ENCODE data around the gene SMTNL2.

Gene SMTNL2

DNA sequence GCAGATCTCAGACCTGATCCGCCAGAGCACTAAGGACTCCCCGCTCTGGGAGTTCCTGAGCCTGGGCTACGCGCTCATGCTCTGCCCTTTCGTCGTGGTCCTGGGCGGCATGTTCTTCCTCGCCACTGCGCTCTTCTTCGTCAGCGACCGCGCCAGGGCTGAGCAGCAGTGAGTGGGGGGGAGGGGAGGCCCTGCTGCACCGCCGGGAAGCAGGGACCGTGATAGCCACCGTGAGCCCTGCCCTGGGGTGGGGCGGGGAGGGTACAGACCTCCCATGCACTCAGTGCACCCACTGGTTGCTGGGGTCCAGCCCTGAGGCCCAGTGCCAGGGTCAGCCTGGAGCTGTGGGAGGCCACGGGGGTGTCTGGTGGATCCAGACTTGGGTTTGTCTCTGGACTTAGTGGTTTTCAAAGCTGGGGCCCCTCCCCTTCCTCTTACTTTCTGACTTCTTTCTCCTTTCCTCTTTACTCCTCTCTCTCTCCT lies 48.0 kb upstream of the SMTNL2 start:
- Histone ChIP-seq H3K4me2 (ENCODE audit: low read depth, low read length) (no peak overlapping the region), H3K4me1 (ENCODE audit: low read length) (no peaks in the 10 kb centered on the region), H3K4me3 (ENCODE audit: low read length) (no peak overlapping the region), H3F3A (ENCODE audit: insufficient read depth, low read length) (no peaks in the 10 kb centered on the region; the same call in 1 of the 2 replicates), H3K9me2 (replicated peaks; ENCODE audit: insufficient read depth, low read length) (no peaks in the 10 kb centered on the region), H2AFZ (ENCODE audit: low read length) (no peak overlapping the region), H3K79me2 (ENCODE audit: low read length) (no peaks in the 10 kb centered on the region), H4K20me1 (ENCODE audit: insufficient read depth, low read length) (no peaks in the 10 kb centered on the region), H3K27me3 (replicated peaks; ENCODE audit: insufficient read depth, low read length) (no peaks in the 10 kb centered on the region), H3K36me3 (replicated peaks; ENCODE audit: insufficient read depth, low read length) (no peaks in the 10 kb centered on the region), H3K9me3 (replicated peaks; ENCODE audit: insufficient read depth, low read length) (no peaks in the 10 kb centered on the region), H3K27ac (ENCODE audit: low read length) (no peak overlapping the region), H3K9ac (ENCODE audit: low read length) (no peak overlapping the region)
- no peak for TF ChIP-seq EZH2 (optimal IDR thresholded peaks at IDR 0.05; ENCODE audit: low read depth, low read length)
- TF ChIP-seq CTCF (IDR thresholded peaks at IDR 0.05; ENCODE audit: low read length), result no peak
- no peak for TF ChIP-seq EZH2phosphoT487 (IDR thresholded peaks at IDR 0.05; ENCODE audit: low read length)
- DNase-seq, result no peak

GRCh38 chr17:4536742-4537411 lies 47.5 kb upstream of the SMTNL2 start:
- Histone ChIP-seq H3F3A (ENCODE audit: insufficient read depth, low read length) (no peaks in the 10 kb centered on the region; the same call in 1 of the 2 replicates), H3K4me2 (ENCODE audit: low read depth, low read length) (no peak overlapping the region), H3K79me2 (ENCODE audit: low read length) (no peaks in the 10 kb centered on the region), H3K4me1 (ENCODE audit: low read length) (no peaks in the 10 kb centered on the region), H3K4me3 (ENCODE audit: low read length) (no peak overlapping the region), H3K9me3 (replicated peaks; ENCODE audit: insufficient read depth, low read length) (no peaks in the 10 kb centered on the region), H3K27ac (ENCODE audit: low read length) (no peak overlapping the region), H3K36me3 (replicated peaks; ENCODE audit: insufficient read depth, low read length) (no peaks in the 10 kb centered on the region), H4K20me1 (ENCODE audit: insufficient read depth, low read length) (no peaks in the 10 kb centered on the region), H3K27me3 (replicated peaks; ENCODE audit: insufficient read depth, low read length) (no peaks in the 10 kb centered on the region), H3K9me2 (replicated peaks; ENCODE audit: insufficient read depth, low read length) (no peaks in the 10 kb centered on the region), H3K9ac (ENCODE audit: low read length) (no peak overlapping the region), H2AFZ (ENCODE audit: low read length) (no peak overlapping the region)
- DNase-seq, result no peak
- TF ChIP-seq EZH2phosphoT487 (IDR thresholded peaks at IDR 0.05; ENCODE audit: low read length), result no peak
- no peak for TF ChIP-seq CTCF (IDR thresholded peaks at IDR 0.05; ENCODE audit: low read length)
- TF ChIP-seq EZH2 (optimal IDR thresholded peaks at IDR 0.05; ENCODE audit: low read depth, low read length), result no peak

DNA sequence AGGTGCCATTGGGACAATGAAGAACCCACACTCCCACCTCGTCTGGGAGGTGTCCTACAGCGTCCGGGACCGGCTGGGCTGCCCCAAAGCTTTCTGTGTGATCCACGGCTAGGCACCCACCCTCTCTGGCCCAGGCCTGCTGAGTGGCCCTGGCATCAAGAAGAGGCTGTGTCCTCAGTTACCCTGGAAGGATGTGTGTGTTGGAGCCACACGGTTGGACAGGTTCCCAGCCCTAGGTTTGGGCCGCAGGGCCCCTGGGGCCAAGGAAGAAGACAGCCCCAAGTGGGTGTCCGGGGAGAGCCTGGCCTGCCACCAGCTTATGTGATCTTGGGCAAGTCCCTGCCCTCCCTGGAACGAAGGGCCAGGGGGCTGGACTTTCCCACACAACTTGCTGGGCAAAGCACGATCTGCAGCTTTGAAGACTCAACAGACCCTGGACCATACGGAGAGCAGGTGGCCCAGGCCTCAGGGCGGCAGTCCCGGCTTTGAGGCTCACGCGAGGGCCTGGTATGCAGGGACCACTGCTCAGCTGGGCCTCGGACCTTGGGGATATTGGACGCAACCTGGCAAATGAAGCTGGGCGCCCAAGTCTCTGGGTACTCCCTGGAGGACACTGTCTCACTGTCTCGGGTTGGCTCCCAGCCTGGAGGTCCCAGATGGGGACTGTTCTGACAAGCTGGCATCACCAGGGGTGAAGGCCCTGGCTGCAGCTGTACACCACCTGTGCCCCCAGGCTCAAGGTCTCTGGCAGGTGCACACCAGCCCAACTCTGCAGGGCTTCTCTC lies 46.7 kb upstream of the SMTNL2 start:
- Histone ChIP-seq H3K4me3 (ENCODE audit: low read length) (no peak overlapping the region), H3K27me3 (replicated peaks; ENCODE audit: insufficient read depth, low read length) (no peaks in the 10 kb centered on the region), H3K4me1 (ENCODE audit: low read length) (no peaks in the 10 kb centered on the region), H3F3A (ENCODE audit: insufficient read depth, low read length) (no peaks in the 10 kb centered on the region; the same call in 1 of the 2 replicates), H3K9me3 (replicated peaks; ENCODE audit: insufficient read depth, low read length) (no peaks in the 10 kb centered on the region), H4K20me1 (ENCODE audit: insufficient read depth, low read length) (no peaks in the 10 kb centered on the region), H3K79me2 (ENCODE audit: low read length) (no peaks in the 10 kb centered on the region), H3K4me2 (ENCODE audit: low read depth, low read length) (no peak overlapping the region), H3K9me2 (replicated peaks; ENCODE audit: insufficient read depth, low read length) (no peaks in the 10 kb centered on the region), H3K36me3 (replicated peaks; ENCODE audit: insufficient read depth, low read length) (no peaks in the 10 kb centered on the region), H3K27ac (ENCODE audit: low read length) (no peak overlapping the region), H2AFZ (ENCODE audit: low read length) (no peak overlapping the region), H3K9ac (ENCODE audit: low read length) (no peak overlapping the region)
- TF ChIP-seq EZH2phosphoT487 (IDR thresholded peaks at IDR 0.05; ENCODE audit: low read length) (no peak), CTCF (IDR thresholded peaks at IDR 0.05; ENCODE audit: low read length) (no peak), EZH2 (optimal IDR thresholded peaks at IDR 0.05; ENCODE audit: low read depth, low read length) (no peak)
- DNase-seq, result no peak

Measured in MM.1S (cell line).